SKM-1 treated with dmso at 0.1 percent for 144 hours (cell line): Measurements from ENCODE around the gene IP6K2.
A peak's percentile ranks its signal among the peaks of the same experiment; 100 is the strongest.

Experiments used
- DNase-seq: peaks from one replicate; lab custom pipeline; 2025; ENCODE audit not compliant: unreplicated experiment; lab: John Stamatoyannopoulos, UW

IP6K2 gene

DNA sequence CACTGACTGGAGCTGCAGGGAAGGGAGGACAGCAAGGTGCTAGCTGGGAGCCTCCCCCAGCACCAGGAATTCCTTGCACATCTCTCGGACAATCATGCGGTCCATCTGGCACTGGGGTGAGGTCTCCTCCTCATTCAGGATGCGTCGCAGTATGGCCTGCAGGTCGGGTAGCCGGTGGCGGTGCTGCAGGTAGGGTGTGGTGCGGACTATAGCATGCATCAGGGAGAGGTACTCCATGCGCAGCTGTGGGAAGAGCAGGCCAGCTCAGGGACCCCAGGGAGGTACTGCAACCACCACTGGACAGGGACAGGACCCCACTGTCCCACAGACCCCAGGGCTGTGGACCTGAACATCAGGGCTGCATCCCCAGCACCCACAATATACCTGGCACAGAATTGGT is 42.5 kb downstream of the IP6K2 start:
- DNase-seq: no peak

DNA sequence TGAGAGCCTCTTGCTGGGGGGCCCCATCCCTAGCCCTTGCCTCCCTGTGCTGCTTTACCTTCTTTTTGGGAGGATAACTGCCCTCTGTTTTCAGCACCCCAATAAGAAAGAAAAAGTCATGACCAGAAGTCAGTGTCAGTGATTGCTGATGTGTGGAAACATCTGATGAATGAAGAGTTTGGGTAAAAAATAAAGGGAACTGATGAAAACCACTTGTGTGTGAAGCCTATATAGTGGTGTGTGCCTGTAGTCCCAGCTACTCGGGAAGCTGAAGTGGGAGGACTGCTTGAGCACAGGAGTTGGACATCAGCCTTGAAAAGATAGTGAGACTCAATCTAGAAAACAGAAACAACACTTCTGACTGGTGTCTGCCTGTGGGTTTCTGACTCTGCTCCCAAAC is 44.5 kb downstream of the IP6K2 start:
- no peak for DNase-seq

DNA sequence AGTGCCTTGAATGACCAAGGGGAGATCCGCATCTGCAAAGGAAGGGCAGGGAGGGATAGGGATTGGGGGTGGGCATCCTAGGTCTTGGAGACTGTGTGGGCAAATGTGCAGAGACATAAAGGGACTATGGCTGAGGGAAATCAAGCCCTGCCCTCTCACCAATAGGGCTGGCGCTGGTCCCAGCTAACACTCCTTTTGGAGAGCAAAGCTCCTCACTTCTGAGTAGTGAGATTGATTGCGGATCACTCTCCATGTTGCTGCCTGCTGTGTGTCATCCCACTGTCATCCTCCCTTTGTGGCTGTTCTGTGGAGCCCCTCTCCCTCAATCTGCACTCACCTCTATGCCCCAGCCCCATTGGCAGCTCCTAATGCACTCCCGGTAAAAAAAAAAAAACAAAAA is 52.1 kb downstream of the IP6K2 start:
- DNase-seq: no peak

DNA sequence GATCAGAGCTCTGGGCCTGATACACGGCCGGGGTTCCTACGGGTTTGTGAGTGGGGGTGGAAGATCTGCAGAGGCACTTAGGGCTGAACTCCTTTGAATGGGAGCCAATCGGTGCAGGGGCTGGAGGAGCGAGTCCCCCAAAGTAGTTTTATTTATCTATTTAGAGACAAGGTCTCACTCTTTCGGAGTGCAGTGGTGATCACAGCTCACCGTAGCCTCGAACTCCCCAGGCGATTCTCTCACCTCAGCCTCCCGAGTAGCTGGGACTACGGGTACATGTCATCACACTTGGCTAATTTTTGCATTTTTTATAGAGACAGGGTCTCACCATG is 52.7 kb downstream of the IP6K2 start:
- no peak for DNase-seq

DNA sequence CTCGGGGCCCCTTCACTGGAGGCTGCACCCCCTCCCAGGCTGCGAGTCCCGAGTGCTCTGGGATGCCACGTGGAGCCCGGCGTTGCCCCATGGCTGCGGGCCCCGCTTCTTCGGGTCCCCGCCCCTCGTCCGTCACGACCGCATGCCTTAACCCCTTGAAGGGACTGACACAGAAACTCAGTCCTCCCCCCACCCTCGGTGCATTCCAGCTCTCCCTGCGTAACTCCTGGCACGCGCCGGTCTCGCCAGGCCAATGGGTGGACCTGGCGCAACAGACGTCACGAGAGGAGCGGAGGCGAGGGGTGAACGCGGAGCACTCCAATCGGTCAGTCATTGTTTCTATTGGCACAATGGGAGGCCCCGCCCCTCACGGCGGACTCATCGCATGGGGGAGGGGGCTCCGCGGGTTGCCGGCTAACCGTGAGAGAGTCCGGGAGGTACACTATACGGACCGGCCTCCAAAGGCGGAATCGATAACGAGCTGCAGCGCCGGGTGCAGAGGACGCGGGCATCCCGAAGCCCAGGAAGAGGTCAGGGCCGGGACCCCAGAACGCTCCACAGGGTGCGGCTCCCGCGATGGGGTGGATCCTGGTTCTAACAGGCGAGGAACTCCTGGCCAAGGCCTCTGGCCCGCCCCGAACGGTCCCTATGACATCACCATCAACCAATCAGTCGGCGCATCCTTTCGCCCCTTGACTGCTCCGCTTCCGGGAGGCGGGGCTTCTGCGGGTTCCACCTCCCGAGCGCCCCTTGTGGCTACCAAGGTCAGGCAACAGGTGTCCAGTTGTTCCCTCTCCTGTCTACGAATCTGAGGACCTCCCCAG is 53.3 kb downstream of the IP6K2 start:
- DNase-seq: peak; percentile 95

DNA sequence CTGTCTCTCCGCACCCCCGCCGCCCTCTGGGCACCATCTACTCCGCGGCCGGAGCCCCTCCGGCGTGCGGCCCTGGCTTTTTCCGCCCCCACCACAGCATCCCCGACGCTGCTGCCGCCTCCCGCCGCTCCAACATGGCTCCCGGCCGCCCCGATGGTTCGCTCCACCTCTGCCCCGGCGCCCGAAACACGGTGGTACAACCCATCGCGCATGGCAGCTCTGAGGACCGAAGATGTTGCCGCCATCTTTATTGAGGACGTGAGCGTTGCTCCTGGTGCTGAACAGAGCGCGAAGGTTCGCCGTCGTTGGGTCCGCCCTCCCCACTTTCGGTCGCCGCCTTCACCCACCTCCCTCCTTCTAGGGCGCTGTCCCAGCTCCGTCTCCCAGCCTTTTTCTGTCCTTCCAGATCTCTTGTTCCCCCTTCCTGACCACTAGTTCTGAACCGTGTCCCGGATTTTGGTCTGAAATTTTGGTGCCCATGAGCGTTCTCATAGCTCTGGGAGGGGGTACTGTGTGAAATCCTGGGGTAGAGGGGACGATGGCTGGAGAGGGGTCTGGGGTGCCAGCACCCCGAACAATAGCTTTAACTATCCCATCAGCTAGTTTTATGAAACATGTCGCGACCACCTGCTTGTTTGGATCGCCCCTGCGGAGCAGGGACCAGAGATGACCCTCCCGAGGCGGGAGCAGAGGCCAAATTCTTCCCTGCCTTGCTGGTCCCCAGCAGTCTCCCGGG is 54.1 kb downstream of the IP6K2 start, which contains the start of gene CELSR3:
Gene CELSR3 (minus strand): TSS at position 134 of the 736 bp plus-strand sequence. CDS start 252 bp downstream, outside the sequence.
- peak; percentile 62 for DNase-seq

DNA sequence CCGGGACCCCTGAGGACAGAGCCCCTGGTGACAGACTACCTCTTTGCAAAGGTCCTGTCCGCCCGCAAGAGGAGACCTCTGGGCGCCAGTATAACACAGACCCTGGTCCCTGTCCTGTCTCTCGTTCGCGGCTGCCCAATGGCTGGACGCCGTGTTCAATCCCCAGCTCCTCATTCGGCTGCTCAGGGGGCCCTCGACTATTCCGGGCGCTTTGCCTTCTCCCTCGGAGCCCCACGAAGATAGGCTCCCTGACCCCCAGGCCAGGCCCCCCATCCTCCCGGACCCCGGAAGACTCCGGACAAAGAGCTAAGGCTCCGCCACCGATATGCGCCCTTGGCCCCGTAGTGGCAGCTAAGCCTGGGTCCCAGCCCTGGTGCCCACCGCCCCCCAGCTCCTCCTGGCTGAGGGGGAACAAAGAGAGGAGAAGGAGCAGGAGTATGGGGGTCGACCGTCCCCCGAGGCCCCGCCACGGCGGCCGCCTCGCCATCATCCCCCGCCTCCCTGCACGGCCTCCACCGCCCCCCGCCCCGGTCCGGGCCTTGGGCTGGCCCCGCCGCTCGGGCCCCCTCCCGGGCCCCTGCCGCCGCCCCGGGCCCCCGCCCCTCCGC is 54.8 kb downstream of the IP6K2 start:
- no peak for DNase-seq

DNA sequence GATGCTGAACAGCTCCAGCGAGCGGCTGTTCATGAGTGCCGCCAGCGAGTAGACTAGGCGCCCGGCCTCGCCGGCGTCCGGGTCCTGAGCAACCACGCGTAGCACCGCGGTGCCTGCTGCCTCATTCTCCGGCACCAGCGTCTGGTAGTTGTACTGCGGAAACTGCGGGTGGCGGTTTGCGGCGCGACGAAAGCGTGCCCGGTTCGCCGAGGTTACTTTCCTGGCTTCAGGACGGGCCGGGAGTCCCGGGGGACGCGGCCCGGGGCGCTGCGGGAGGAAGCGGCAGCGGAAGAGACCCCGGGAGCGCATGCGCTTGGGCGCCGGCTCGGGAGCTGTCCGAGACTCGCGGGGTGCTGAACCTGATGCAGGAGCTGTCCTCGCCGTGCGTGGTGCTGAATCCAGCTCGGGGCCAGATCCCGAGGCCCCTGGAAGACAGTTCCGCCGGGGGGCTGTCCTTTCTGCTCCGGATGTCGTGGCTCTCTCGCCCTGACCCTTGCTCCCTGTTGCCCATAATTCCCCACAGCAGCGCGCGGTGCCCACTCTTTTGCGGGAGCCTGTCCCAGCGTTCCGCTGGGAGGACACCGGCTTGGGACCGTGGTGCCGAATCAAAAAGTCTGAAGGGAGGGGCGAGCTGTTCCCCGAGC is 55.4 kb downstream of the IP6K2 start:
- DNase-seq: no peak

DNA sequence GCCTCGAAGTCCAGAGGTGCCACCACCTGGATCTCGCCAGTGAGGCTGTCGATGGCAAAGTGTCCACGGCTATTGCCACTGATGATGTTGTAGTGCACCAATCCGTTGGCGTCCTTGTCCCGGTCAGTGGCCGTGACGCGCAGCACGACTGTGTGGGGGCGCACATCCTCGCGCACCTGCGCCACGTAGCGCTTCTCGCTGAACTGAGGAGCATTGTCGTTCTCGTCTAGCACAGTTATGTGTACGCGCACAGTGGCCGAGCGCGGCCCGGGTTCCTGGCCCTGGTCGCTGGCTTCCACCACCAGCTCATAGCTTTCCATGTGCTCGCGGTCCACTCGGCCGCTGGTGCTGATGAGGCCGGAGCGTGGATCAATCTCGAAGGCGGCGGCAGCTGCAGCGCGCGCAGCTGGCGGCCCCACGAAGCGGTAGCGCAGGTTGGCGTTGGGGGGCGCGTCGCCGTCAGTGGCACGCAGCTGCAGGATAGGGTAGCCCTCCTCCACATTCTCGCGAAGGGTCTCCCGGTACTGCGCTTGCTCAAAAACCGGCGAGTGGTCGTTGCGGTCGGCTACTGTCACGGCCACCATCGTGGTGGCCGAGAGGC is 56.1 kb downstream of the IP6K2 start:
- DNase-seq: no peak

DNA sequence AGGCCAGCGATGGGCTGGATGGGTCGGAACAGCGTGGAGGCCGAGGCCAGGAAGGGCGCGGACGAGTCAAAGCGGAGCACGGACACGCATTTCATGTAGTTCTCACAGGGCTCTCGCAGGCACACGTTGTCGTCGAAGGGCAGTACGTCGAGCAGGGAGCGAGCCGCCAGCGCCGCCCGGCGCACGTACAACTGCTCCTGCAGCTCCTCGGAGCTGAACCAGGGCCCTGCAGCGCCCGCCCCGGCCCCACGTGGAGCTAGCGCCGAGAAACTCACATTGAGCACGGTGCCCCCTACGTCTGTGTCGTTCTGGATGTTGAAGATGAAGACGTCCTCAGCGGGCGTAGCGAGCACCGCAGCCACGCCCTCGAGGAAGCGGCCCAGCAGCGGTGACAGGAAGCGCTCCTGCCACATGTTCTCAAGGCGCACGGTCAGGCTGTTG is 60.2 kb downstream of the IP6K2 start:
- no peak for DNase-seq

DNA sequence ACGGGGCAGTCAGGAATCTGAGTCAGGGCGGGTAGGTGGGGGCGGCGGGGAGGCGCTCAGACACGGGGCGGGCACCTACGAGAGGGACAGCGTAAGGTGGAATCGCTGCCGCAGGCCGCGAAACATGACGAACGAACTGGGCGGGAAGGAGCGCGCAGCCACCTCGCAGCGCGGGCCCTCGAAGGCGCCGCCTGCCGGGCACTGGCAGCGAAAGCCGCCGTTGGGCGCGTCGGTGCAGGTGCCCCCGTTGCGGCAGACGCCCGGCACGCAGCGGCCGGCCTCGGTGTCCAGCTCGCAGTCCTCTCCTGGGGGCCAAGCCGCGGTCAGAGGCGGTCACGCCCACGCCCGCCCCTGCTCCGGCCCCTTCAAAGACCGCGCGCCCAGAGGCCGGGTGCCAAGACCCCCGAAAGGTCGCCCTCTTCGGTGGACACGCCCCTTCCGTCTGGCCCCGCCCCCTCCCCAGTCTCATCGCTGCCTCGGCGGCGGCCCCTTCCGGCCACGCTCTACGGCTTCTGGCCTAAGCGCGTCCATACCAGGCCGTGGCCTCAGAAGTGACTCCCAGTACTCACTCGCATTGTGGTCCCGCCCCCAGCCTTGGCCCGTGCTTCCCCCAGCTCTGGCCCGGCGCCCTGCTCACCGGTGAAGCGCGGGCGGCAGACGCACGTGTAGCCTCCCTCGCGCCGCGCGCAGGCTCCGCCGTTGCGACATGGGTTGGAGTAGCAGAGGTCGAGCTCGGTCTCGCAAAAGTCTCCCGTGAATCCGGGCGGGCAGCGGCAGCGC is 60.8 kb downstream of the IP6K2 start:
- DNase-seq: peak; percentile 65

DNA sequence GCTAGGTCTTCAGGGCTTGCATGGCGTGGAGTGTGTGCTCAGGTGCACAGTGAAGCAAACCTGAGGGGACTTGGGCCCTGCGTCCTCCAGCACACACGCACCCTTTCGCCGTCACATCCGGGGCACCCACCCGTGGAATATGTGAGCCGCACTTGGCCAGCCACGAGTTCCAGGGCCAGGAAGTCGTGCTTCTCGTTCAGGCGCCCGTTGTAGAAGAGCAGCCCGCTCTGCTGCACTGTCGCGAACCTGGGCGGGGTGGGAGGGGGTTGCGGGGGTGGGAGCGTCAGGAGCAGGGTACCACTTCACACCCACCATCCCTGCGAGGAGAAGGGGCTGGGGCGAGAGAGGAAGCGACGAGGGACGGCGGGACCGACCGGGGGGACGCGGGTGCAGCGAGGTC is 61.4 kb downstream of the IP6K2 start:
- no peak for DNase-seq

DNA sequence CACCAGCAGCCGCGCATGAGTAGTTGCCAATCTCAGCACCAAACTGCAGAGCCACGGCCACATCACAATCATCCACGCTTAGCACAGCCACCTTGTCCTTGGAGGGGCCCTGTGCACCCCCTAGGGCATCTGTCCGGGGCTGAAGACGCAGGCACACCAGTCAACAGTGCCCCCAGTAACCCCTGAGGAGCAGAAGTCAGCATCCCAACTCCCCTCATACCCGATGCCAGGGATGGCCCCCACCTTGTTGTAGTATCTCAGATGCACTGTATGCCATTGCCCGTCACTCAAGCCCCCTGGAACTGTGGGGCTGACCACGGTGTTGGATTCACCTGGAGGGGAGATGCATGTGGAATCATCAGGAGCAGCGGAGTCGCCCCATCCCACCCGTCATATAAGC is 62.0 kb downstream of the IP6K2 start:
- DNase-seq: no peak

DNA sequence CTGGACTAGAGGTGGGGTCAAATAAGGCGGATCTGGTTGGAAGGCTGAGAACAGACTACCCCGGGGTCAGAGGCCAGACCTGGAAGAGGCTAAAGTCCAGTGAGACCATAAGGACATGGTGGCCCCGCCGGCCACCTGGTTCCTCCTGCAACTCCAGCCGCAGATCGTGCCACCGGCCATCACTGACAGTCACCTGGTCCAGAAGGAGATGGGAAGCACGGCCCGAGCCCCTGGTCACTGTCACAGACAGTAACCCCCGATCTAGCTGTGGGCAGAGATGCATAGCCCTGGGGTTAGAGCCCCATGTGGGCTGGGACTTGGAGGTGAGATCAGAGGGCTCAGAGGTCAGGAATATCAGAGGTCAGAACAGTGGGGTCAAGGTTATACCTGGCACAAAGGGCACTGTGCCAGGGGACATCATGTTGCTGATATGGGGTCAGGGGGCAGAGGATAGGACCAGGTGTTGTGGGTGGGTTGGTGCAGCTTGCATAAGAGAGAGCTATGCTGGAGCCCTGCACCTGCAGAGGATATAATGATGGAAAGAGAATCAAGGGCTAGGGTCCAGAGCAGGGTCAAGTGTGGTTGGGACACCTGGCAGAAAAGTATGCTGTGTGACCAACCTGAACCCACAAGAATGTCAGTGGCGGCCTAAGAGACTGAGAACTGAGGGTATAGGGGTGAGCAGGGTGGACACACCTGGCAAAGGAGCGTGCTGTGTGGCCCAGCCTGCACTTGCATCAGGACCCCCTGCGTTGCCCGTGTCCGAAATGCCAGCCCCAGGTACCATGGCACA is 63.9 kb downstream of the IP6K2 start:
- no peak for DNase-seq

DNA sequence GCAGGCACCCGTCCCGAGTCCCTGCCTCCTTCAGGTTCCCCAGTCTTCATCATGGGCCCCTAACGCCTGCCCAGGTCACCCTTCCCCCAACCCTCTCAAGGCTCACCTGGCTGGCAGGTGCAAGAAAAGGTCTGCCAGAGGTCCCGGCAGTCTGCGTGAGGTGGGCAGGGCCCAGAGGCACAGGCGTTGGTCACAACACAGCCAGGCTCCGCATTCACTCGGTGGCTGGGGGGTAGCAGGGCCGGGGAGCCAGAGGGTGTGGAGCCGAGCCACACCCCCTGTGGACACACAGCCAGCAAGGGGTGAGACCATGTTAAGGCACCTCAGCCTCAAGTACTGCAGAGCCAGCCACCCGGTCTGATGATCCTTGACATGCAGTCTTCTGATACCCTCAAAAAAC is 65.2 kb downstream of the IP6K2 start:
- DNase-seq: no peak

DNA sequence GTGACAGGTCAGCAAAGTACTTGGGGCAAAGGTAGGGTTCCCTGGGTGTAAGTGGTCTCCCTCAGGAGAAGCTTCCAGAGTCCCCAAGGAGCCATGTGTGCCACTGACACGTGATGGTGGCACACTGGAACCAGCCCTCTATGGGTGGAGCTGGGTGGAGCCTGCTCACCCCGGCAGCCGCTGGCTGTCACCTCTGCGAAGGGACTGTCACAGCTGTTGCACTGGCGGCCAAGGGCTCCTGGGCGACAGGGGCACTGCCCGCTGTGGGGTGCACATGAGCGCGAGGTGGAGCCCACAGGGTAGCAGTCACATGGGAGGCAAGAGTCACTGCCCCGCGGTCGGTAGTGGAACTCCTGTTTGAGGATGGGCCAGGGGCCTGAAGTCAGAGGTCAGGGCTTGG is 66.3 kb downstream of the IP6K2 start:
- no peak for DNase-seq

DNA sequence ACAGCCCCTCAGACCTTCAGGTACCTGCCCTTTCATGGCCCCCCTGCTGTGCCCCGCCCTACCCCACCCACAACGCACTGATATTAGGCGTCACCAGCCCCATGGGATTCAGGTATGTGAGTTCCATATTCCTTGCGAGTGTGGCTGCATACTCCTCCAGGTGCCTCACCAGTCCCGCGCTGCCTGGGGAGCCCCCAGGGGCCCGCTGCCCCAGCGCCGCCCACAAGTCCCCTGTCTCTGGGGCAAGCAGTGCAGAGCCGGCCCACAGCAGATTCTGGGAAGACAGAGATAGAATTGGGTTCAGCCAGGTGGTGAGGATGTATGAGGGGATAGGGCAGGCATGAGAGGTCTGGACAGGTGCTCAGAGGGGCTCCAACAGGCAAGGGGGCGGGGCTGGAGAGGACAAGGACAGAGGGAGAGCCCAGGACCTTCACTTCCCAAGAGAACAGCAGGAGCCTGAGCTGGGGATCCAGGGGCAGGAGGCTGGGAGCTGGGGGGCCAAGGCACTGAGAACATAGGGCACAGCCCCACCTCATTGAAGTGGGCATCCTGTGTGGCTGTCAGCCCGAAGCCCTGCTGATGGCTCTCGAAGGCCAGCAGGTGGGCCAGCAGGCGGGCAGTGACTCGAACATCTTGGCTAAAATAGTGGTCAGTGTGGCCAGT is 68.7 kb downstream of the IP6K2 start:
- DNase-seq: no peak

DNA sequence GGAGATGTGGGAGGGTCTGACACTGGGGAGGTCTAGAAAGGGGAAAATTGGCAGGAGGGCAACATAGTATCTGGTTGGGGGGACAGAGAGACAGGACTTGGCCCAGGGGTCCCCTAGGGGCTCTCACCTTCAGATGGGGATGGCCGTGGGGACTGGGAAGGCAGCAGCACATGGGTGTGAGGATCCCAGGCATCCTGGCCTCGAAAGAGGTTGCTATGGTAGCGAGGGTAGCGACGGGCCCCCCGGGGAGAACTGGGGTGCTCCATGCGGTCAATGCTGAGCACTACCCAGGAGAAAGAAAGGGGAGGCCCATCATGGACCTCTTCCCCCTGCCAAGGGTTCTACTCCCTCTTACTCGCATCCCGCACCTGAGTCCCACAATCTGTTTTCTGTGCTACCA is 69.3 kb downstream of the IP6K2 start:
- DNase-seq: no peak
